ENCODE measurements around the gene CCNDBP1. TPM values are rescaled to one million over a fixed set of nuclear protein-coding genes. Genes with fewer than 3 reads are reported as not detected.

Gene CCNDBP1
- polyA plus RNA-seq, 1 of the 3 experiments (the other 2 are of a cell fraction): 63.6 TPM

DNA sequence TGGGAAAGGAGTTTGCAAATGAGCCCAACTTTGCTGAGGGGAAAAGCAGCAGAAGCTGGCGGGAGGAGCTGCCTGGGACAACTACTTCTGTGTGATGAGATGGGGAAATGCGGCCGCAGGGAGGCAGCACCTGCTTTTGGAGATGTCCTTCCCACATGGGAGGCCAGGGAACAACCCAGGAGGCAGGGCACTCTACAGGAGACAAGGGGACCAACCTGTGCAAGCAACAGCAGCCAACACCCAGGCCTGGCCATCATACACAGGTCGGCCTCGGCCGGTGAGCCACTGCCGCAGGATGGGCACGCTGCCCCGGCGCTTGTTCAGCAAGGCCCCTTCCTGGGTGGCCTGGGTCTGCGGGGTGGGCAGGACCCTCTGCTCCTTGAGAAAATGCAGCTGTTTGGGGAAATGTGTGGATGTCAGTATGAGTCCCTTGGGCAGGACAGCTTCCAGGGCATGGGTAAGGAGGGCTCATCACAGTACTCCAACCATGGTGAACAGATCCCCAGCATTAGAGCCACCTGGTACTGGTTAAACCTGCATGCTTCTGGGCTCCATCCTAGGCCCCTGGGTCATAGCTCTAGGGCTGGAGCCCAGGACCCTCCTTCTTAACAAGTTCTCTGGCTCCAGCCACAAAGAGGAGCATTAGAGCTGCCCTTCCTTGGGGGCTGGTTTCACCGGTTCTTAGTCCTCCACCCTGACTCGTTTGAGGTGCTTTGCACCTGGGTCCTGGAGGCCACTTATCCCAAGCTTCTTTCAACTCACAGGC lies 24.0 kb downstream of the CCNDBP1 start:
- no peak overlapping the region for H3K4me3 ChIP-seq (ENCODE audit: low read depth in 2 of 2, low read length in 1 of 2)
- H4K20me1 ChIP-seq (ENCODE audit: insufficient read depth): no peaks in the 10 kb centered on the region
- WGBS (ENCODE audit: low lambda C conversion rate): 78% methylated on average over 6 of the region's 13 CpGs
- no peak overlapping the region for H3K9ac ChIP-seq
- no peaks in the 10 kb centered on the region for H3K79me2 ChIP-seq (ENCODE audit: insufficient read depth)
- H3F3A ChIP-seq (replicated peaks; ENCODE audit: insufficient read depth): no peaks in the 10 kb centered on the region
- no peaks in the 10 kb centered on the region for H3K9me2 ChIP-seq
- no peaks in the 10 kb centered on the region for H3K9me3 ChIP-seq
- no peaks in the 10 kb centered on the region for H3K36me3 ChIP-seq (replicated peaks in 1 of 2; ENCODE audit: control insufficient read depth in 1 of 2, insufficient read depth in 2 of 2, low read length in 1 of 2)
- H3K27ac ChIP-seq (ENCODE audit: low read depth in 2 of 2, low read length in 1 of 2): no peak overlapping the region
- H3K27me3 ChIP-seq (ENCODE audit: insufficient read depth): no peaks in the 10 kb centered on the region
- no peak overlapping the region for H2AFZ ChIP-seq (ENCODE audit: low read depth)
- POLR2A ChIA-PET: no interaction called here
- DNase-seq: no peak
- CTCF ChIA-PET: interaction anchor here (11.9 kb wide), 1 partner anchor 76 kb away, joined by 70 read pairs; no protein-coding TSS in a partner anchor
- peaks cover 0 to 12% of the 10 kb centered on the region in 2 experiments; a peak in 1 of 4 replicates for H3K4me1 ChIP-seq (ENCODE audit: control insufficient read depth in 1 of 2, insufficient read depth in 2 of 2, low read depth in 1 of 2, low read length in 1 of 2)
- TF ChIP-seq RFX5 (IDR thresholded peaks at IDR 0.05; ENCODE audit: low read length) (no peak), GATA2 (CRISPR knock-in tag; IDR thresholded peaks at IDR 0.05) (no peak), RAD21 (IDR thresholded peaks at IDR 0.05; ENCODE audit: low read length) (no peak), POLR2AphosphoS5 (IDR thresholded peaks at IDR 0.05; ENCODE audit: low read depth, low read length) (no peak), JUND (IDR thresholded peaks at IDR 0.05) (no peak), FOSL2 (IDR thresholded peaks at IDR 0.05; ENCODE audit: borderline replicate concordance, low read depth) (no peak), FOXJ3 (CRISPR knock-in tag; IDR thresholded peaks at IDR 0.05) (no peak), TEAD4 (IDR thresholded peaks at IDR 0.05; ENCODE audit: borderline replicate concordance, insufficient read depth) (no peak), FOXM1 (IDR thresholded peaks at IDR 0.05; ENCODE audit: low read depth) (no peak), RCOR1 (IDR thresholded peaks at IDR 0.05; ENCODE audit: low read length) (no peak), TCF12 (IDR thresholded peaks at IDR 0.05) (no peak), CHD2 (IDR thresholded peaks at IDR 0.05; ENCODE audit: low read length, partially characterized antibody) (no peak)
- TF ChIP-seq, protein P1, sequence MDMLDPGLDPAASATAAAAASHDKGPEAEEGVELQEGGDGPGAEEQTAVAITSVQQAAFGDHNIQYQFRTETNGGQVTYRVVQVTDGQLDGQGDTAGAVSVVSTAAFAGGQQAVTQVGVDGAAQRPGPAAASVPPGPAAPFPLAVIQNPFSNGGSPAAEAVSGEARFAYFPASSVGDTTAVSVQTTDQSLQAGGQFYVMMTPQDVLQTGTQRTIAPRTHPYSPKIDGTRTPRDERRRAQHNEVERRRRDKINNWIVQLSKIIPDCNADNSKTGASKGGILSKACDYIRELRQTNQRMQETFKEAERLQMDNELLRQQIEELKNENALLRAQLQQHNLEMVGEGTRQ (IDR thresholded peaks at IDR 0.05; ENCODE audit: borderline replicate concordance, low read depth, low read length): no peak
- TF ChIP-seq, protein P2, sequence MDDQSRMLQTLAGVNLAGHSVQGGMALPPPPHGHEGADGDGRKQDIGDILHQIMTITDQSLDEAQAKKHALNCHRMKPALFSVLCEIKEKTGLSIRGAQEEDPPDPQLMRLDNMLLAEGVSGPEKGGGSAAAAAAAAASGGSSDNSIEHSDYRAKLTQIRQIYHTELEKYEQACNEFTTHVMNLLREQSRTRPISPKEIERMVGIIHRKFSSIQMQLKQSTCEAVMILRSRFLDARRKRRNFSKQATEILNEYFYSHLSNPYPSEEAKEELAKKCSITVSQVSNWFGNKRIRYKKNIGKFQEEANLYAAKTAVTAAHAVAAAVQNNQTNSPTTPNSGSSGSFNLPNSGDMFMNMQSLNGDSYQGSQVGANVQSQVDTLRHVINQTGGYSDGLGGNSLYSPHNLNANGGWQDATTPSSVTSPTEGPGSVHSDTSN (IDR thresholded peaks at IDR 0.05): no peak
- TF ChIP-seq, protein P3, sequence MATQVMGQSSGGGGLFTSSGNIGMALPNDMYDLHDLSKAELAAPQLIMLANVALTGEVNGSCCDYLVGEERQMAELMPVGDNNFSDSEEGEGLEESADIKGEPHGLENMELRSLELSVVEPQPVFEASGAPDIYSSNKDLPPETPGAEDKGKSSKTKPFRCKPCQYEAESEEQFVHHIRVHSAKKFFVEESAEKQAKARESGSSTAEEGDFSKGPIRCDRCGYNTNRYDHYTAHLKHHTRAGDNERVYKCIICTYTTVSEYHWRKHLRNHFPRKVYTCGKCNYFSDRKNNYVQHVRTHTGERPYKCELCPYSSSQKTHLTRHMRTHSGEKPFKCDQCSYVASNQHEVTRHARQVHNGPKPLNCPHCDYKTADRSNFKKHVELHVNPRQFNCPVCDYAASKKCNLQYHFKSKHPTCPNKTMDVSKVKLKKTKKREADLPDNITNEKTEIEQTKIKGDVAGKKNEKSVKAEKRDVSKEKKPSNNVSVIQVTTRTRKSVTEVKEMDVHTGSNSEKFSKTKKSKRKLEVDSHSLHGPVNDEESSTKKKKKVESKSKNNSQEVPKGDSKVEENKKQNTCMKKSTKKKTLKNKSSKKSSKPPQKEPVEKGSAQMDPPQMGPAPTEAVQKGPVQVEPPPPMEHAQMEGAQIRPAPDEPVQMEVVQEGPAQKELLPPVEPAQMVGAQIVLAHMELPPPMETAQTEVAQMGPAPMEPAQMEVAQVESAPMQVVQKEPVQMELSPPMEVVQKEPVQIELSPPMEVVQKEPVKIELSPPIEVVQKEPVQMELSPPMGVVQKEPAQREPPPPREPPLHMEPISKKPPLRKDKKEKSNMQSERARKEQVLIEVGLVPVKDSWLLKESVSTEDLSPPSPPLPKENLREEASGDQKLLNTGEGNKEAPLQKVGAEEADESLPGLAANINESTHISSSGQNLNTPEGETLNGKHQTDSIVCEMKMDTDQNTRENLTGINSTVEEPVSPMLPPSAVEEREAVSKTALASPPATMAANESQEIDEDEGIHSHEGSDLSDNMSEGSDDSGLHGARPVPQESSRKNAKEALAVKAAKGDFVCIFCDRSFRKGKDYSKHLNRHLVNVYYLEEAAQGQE (IDR thresholded peaks at IDR 0.05; ENCODE audit: low read depth, low read length): no peak
- TF ChIP-seq, protein P4, sequence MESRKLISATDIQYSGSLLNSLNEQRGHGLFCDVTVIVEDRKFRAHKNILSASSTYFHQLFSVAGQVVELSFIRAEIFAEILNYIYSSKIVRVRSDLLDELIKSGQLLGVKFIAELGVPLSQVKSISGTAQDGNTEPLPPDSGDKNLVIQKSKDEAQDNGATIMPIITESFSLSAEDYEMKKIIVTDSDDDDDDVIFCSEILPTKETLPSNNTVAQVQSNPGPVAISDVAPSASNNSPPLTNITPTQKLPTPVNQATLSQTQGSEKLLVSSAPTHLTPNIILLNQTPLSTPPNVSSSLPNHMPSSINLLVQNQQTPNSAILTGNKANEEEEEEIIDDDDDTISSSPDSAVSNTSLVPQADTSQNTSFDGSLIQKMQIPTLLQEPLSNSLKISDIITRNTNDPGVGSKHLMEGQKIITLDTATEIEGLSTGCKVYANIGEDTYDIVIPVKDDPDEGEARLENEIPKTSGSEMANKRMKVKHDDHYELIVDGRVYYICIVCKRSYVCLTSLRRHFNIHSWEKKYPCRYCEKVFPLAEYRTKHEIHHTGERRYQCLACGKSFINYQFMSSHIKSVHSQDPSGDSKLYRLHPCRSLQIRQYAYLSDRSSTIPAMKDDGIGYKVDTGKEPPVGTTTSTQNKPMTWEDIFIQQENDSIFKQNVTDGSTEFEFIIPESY (IDR thresholded peaks at IDR 0.05; ENCODE audit: borderline replicate concordance, low read depth): no peak
- TF ChIP-seq, protein P5, sequence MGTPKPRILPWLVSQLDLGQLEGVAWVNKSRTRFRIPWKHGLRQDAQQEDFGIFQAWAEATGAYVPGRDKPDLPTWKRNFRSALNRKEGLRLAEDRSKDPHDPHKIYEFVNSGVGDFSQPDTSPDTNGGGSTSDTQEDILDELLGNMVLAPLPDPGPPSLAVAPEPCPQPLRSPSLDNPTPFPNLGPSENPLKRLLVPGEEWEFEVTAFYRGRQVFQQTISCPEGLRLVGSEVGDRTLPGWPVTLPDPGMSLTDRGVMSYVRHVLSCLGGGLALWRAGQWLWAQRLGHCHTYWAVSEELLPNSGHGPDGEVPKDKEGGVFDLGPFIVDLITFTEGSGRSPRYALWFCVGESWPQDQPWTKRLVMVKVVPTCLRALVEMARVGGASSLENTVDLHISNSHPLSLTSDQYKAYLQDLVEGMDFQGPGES (IDR thresholded peaks at IDR 0.05; ENCODE audit: low read depth, low read length): no peak
- TF ChIP-seq, protein P6, sequence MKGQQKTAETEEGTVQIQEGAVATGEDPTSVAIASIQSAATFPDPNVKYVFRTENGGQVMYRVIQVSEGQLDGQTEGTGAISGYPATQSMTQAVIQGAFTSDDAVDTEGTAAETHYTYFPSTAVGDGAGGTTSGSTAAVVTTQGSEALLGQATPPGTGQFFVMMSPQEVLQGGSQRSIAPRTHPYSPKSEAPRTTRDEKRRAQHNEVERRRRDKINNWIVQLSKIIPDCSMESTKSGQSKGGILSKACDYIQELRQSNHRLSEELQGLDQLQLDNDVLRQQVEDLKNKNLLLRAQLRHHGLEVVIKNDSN (IDR thresholded peaks at IDR 0.05; ENCODE audit: borderline replicate concordance, low read depth): no peak
- no peak overlapping the region for H3K4me2 ChIP-seq
